K562 (cell line): ENCODE measurements around the gene VIPR2.

Experiments used
- CHD2 ChIP-seq: IDR thresholded peaks from 2 replicates; pipeline ENCODE4 v1.6.1; 2011; ENCODE audit warnings: low read depth, low read length
- HMG20B ChIP-seq: fragments of 250-450 bp; sonication (Bioruptor Pico); IDR thresholded peaks from 2 replicates; pipeline ENCODE4 v1.5.0; 2021; ENCODE audit warnings: mild to moderate bottlenecking
- NONO ChIP-seq, 2 experiments: fragments of 200-400 bp in 1 of 2; fragments of 450-650 bp in 1 of 2; formaldehyde crosslinking in 1 of 2; IDR thresholded peaks; 2 replicates each; pipeline ENCODE4 v1.6.1; 2017; ENCODE audit warnings: low read depth in 2 of 2, mild to moderate bottlenecking in 2 of 2, moderate library complexity in 2 of 2, low read length in 1 of 2
- PHF8 ChIP-seq: fragments of 200-600 bp; sonication (generic); IDR thresholded peaks from 2 replicates; pipeline ENCODE4 v1.6.1; 2012; ENCODE audit warnings: mixed run types, mild to moderate bottlenecking, inconsistent platforms, low read length, moderate library complexity, borderline replicate concordance
- POLR2A ChIP-seq: fragments of 450-650 bp; conservative IDR thresholded peaks from 2 replicates; pipeline ENCODE4 v1.6.1; 2016
- ZBTB7A ChIP-seq: IDR thresholded peaks from 2 replicates; pipeline ENCODE4 v1.6.1; 2011; ENCODE audit warnings: low read depth, mild to moderate bottlenecking, low read length, moderate library complexity, borderline replicate concordance; ENCODE audit not compliant: control insufficient read depth
- ZNF184 ChIP-seq: sonication (generic); formaldehyde crosslinking; IDR thresholded peaks from 2 replicates; pipeline ENCODE4 v1.5.0; 2020; ENCODE audit warnings: missing genetic modification reagents
- ZNF589 ChIP-seq: fragments of 200-800 bp; sonication (Bioruptor generic); IDR thresholded peaks from 2 replicates; pipeline ENCODE4 v1.6.1; 2016; ENCODE audit warnings: low read depth, missing genetic modification characterization, missing compliant biosample characterization
- ZNF668 ChIP-seq: fragments of 250-450 bp; sonication (Bioruptor Pico); IDR thresholded peaks from 2 replicates; pipeline ENCODE4 v1.8.0; 2022; ENCODE audit warnings: mild to moderate bottlenecking, inconsistent platforms
- TF ChIP-seq, protein P1 (sequence below): sonication (generic); formaldehyde crosslinking; IDR thresholded peaks from 2 replicates; pipeline ENCODE4 v1.8.0; 2022; ENCODE audit warnings: missing genetic modification reagents, mild to moderate bottlenecking, moderate library complexity, borderline replicate concordance
- TF ChIP-seq, protein P2 (sequence below): sonication (generic); formaldehyde crosslinking; IDR thresholded peaks from 2 replicates; pipeline ENCODE4 v1.5.0; 2020; ENCODE audit warnings: missing genetic modification reagents
- TF ChIP-seq, protein P3 (sequence below), 3 experiments: IDR thresholded peaks in 2 of 3; conservative IDR thresholded peaks in 1 of 3; 2 replicates each; pipeline ENCODE4 v1.5.1; 2011 to 2012; ENCODE audit warnings: low read length in 3 of 3, mild to moderate bottlenecking in 3 of 3, control low read depth in 2 of 3, improper control_type of control experiment in 1 of 3, inconsistent platforms in 1 of 3, low read depth in 1 of 3, mixed read lengths in 1 of 3, moderate library complexity in 1 of 3; ENCODE audit not compliant: insufficient read depth in 2 of 3
- TF ChIP-seq, protein P4 (sequence below): fragments of 450-650 bp; IDR thresholded peaks from 2 replicates; pipeline ENCODE4 v1.6.1; 2017; ENCODE audit warnings: mild to moderate bottlenecking, moderate library complexity
- TF ChIP-seq, protein P5 (sequence below): fragments of 450-650 bp; formaldehyde crosslinking; IDR thresholded peaks from 2 replicates; pipeline ENCODE4 v1.4.0; 2020; ENCODE audit warnings: mild to moderate bottlenecking, mixed read lengths

DNA sequence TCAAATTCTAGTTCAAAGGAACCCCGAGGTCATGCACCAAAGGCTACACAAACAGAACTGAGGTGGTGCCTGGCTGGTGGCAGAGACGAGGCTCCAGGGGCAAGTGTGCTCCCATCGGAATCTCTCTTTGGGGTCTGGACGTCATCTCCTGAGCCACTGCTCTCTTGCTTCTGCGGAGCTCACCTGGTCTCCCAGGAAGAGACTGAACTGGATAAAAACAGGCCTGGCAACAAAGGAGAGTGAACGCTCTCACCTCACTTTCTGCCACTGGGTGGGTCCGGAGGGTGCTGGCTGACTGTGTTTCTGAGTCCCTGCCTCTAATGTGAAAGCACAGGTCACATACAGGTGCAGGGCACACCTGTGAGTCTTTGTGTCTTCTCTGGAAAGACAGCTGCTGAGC lies 22.4 kb downstream of the VIPR2 start:
- TF ChIP-seq NONO (IDR thresholded peaks at IDR 0.05; ENCODE audit: low read depth in 2 of 2, low read length in 1 of 2) (no peak), CHD2 (no peak), POLR2A (no peak), ZNF589 (CRISPR knock-in tag) (no peak), HMG20B (no peak), ZBTB7A (no peak), ZNF668 (CRISPR knock-in tag) (no peak), PHF8 (no peak), ZNF184 (no peak)
- TF ChIP-seq, protein P1, sequence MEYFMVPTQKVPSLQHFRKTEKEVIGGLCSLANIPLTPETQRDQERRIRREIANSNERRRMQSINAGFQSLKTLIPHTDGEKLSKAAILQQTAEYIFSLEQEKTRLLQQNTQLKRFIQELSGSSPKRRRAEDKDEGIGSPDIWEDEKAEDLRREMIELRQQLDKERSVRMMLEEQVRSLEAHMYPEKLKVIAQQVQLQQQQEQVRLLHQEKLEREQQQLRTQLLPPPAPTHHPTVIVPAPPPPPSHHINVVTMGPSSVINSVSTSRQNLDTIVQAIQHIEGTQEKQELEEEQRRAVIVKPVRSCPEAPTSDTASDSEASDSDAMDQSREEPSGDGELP, result no peak
- TF ChIP-seq, protein P2, sequence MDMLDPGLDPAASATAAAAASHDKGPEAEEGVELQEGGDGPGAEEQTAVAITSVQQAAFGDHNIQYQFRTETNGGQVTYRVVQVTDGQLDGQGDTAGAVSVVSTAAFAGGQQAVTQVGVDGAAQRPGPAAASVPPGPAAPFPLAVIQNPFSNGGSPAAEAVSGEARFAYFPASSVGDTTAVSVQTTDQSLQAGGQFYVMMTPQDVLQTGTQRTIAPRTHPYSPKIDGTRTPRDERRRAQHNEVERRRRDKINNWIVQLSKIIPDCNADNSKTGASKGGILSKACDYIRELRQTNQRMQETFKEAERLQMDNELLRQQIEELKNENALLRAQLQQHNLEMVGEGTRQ (CRISPR knock-in tag), result no peak
- TF ChIP-seq, protein P3, sequence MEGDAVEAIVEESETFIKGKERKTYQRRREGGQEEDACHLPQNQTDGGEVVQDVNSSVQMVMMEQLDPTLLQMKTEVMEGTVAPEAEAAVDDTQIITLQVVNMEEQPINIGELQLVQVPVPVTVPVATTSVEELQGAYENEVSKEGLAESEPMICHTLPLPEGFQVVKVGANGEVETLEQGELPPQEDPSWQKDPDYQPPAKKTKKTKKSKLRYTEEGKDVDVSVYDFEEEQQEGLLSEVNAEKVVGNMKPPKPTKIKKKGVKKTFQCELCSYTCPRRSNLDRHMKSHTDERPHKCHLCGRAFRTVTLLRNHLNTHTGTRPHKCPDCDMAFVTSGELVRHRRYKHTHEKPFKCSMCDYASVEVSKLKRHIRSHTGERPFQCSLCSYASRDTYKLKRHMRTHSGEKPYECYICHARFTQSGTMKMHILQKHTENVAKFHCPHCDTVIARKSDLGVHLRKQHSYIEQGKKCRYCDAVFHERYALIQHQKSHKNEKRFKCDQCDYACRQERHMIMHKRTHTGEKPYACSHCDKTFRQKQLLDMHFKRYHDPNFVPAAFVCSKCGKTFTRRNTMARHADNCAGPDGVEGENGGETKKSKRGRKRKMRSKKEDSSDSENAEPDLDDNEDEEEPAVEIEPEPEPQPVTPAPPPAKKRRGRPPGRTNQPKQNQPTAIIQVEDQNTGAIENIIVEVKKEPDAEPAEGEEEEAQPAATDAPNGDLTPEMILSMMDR (IDR thresholded peaks at IDR 0.05 in 2 of 3, conservative IDR thresholded peaks at IDR 0.05 in 1 of 3; ENCODE audit: insufficient read depth in 2 of 3, low read depth in 1 of 3, low read length in 3 of 3), result no peak
- TF ChIP-seq, protein P4, sequence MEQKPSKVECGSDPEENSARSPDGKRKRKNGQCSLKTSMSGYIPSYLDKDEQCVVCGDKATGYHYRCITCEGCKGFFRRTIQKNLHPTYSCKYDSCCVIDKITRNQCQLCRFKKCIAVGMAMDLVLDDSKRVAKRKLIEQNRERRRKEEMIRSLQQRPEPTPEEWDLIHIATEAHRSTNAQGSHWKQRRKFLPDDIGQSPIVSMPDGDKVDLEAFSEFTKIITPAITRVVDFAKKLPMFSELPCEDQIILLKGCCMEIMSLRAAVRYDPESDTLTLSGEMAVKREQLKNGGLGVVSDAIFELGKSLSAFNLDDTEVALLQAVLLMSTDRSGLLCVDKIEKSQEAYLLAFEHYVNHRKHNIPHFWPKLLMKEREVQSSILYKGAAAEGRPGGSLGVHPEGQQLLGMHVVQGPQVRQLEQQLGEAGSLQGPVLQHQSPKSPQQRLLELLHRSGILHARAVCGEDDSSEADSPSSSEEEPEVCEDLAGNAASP, result no peak
- TF ChIP-seq, protein P5, sequence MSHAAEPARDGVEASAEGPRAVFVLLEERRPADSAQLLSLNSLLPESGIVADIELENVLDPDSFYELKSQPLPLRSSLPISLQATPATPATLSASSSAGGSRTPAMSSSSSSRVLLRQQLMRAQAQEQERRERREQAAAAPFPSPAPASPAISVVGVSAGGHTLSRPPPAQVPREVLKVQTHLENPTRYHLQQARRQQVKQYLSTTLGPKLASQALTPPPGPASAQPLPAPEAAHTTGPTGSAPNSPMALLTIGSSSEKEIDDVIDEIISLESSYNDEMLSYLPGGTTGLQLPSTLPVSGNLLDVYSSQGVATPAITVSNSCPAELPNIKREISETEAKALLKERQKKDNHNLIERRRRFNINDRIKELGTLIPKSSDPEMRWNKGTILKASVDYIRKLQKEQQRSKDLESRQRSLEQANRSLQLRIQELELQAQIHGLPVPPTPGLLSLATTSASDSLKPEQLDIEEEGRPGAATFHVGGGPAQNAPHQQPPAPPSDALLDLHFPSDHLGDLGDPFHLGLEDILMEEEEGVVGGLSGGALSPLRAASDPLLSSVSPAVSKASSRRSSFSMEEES (CRISPR knock-in tag), result no peak
